Neural cell (in vitro differentiated cells): ENCODE measurements around the gene STX1B. TPM values are rescaled to one million over a fixed set of nuclear protein-coding genes. Genes with fewer than 3 reads are reported as not detected.

ENCODE experiments used
- H2AFZ ChIP-seq: fragments of 200-600, 300-800 bp; sonication (generic), shearing (Covaris generic); 2 replicates; pipeline ENCODE4 v1.6.0; 2014; ENCODE audit warnings: low read depth, mild to moderate bottlenecking, antibody characterized with exemption, low read length, moderate library complexity
- H3F3A ChIP-seq: fragments of 200-600 bp; shearing (Covaris generic); 2 replicates; pipeline ENCODE4 v1.6.1; 2016; ENCODE audit warnings: mild to moderate bottlenecking, moderate library complexity, mixed read lengths, antibody characterized with exemption, low read length; ENCODE audit not compliant: insufficient read depth, poor library complexity, severe bottlenecking
- H3K27ac ChIP-seq: fragments of 200-600, 300-800 bp; sonication (generic), shearing (Covaris generic); 2 replicates; pipeline ENCODE4 v1.5.1; 2014; ENCODE audit warnings: mild to moderate bottlenecking, low read length, moderate library complexity
- H3K27me3 ChIP-seq: fragments of 300-800, 200-600 bp; sonication (generic), shearing (Covaris generic); 2 replicates; pipeline ENCODE4 v1.6.0; 2014; ENCODE audit warnings: mild to moderate bottlenecking, low read depth, low read length, moderate library complexity; ENCODE audit not compliant: insufficient read depth
- H3K36me3 ChIP-seq: fragments of 300-800, 200-600 bp; sonication (generic), shearing (Covaris generic); 2 replicates; pipeline ENCODE4 v1.5.1; 2014; ENCODE audit warnings: mild to moderate bottlenecking, antibody characterized with exemption, low read length, moderate library complexity; ENCODE audit not compliant: insufficient read depth
- H3K4me2 ChIP-seq: fragments of 300-800, 200-600 bp; sonication (generic), shearing (Covaris generic); 2 replicates; pipeline ENCODE4 v1.6.0; 2014; ENCODE audit warnings: mild to moderate bottlenecking, low read length
- H3K4me3 ChIP-seq: fragments of 300-800, 200-600 bp; sonication (generic), shearing (Covaris generic); 2 replicates; pipeline ENCODE4 v1.5.1; 2014; ENCODE audit warnings: mild to moderate bottlenecking, low read length, moderate library complexity
- H3K79me2 ChIP-seq: fragments of 200-600 bp; shearing (Covaris generic); replicated peaks from 2 replicates; pipeline ENCODE4 v1.6.0; 2014; ENCODE audit warnings: mild to moderate bottlenecking, low read length, moderate library complexity; ENCODE audit not compliant: insufficient read depth
- H3K9ac ChIP-seq: fragments of 300-800, 200-600 bp; sonication (generic), shearing (Covaris generic); 2 replicates; pipeline ENCODE4 v1.6.1; 2016; ENCODE audit warnings: mild to moderate bottlenecking, low read length, mixed read lengths
- H3K9me2 ChIP-seq: fragments of 200-600 bp; shearing (Covaris generic); 2 replicates; pipeline ENCODE4 v1.6.1; 2016; ENCODE audit warnings: mild to moderate bottlenecking, low read length, mixed read lengths; ENCODE audit not compliant: insufficient read depth
- H3K9me3 ChIP-seq: fragments of 200-600, 300-800 bp; sonication (generic), shearing (Covaris generic); 2 replicates; pipeline ENCODE4 v1.6.1; 2016; ENCODE audit warnings: mild to moderate bottlenecking, mixed run types, low read length, moderate library complexity, mixed read lengths
- H4K20me1 ChIP-seq: fragments of 200-600 bp; shearing (Covaris generic); 2 replicates; pipeline ENCODE4 v1.6.1; 2016; ENCODE audit warnings: mild to moderate bottlenecking, mixed run types; ENCODE audit not compliant: insufficient read depth
- EP300 ChIP-seq: fragments of 450-650 bp; conservative IDR thresholded peaks from 2 replicates; pipeline ENCODE4 v1.6.1; 2014; ENCODE audit warnings: antibody characterized with exemption, mild to moderate bottlenecking, moderate library complexity; ENCODE audit not compliant: poor library complexity, severe bottlenecking
- EZH2 ChIP-seq: fragments of 200-600, 300-800 bp; shearing (Covaris generic), sonication (generic); IDR thresholded peaks from 2 replicates; pipeline ENCODE4 v1.6.1; 2014; ENCODE audit warnings: antibody characterized with exemption, low read length, borderline replicate concordance, mild to moderate bottlenecking; ENCODE audit not compliant: insufficient read depth, poor library complexity, severe bottlenecking
- MXI1 ChIP-seq: fragments of 450-650 bp; conservative IDR thresholded peaks from 2 replicates; pipeline ENCODE4 v1.6.1; 2014; ENCODE audit warnings: antibody characterized with exemption, mild to moderate bottlenecking; ENCODE audit not compliant: poor library complexity, severe bottlenecking
- POLR2AphosphoS5 ChIP-seq: IDR thresholded peaks from 2 replicates; pipeline ENCODE4 v1.6.1; 2012
- RAD21 ChIP-seq: fragments of 450-650 bp; conservative IDR thresholded peaks from 2 replicates; pipeline ENCODE4 v1.6.1; 2014; ENCODE audit warnings: antibody characterized with exemption, mild to moderate bottlenecking, moderate library complexity
- REST ChIP-seq: IDR thresholded peaks from 2 replicates; pipeline ENCODE4 v1.6.1; 2012; ENCODE audit warnings: borderline replicate concordance
- SMC3 ChIP-seq: fragments of 450-650 bp; conservative IDR thresholded peaks from 2 replicates; pipeline ENCODE4 v1.6.1; 2014; ENCODE audit warnings: antibody characterized with exemption, mild to moderate bottlenecking, moderate library complexity; ENCODE audit not compliant: poor library complexity
- TAF1 ChIP-seq: IDR thresholded peaks from 2 replicates; pipeline ENCODE4 v1.6.1; 2012; ENCODE audit warnings: low read depth
- polyA plus RNA-seq: library from polyadenylated mRNA; depleted of rRNA; stranded (reverse); fragments of >200 nt; gene quantifications from 2 replicates; pipeline ENCODE4 v1.2.3, GENCODE V29; 2014
- TF ChIP-seq, protein P1 (sequence below): fragments of 450-650 bp; IDR thresholded peaks from 2 replicates; pipeline ENCODE4 v1.5.1; 2014; ENCODE audit warnings: antibody characterized with exemption, mild to moderate bottlenecking, moderate library complexity; ENCODE audit not compliant: poor library complexity, severe bottlenecking

The STX1B gene
- polyA plus RNA-seq, 1 donor from 2014 or later: 4.5 TPM

DNA sequence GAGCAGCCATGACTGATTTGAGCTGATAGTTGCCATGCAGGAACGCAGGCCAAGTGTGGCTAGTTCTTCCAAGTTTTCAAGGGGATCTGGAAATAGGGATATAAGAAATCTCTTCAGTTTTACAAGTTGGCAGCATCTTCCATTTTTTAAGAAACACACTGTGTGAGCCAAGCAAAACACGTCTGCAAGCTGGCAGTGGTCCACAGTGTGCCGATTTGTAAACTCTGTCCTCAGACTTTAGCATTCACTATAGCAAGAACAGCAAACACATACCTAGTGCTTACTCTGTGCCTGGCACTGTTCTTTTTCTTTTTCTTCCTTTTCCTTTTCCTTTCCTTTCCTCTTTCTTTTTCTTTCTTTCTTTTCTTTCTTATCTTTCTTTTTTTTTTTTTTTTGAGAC is 58.7 kb downstream of the STX1B start:
- TF ChIP-seq EP300 (no peak), MXI1 (no peak), RAD21 (no peak)
- H3K27ac ChIP-seq: no peak overlapping the region
- H3K4me2 ChIP-seq: no peak overlapping the region
- no peak overlapping the region for H3K9ac ChIP-seq
- H3K9me2 ChIP-seq: no peaks in the 10 kb centered on the region
- no peak overlapping the region for H2AFZ ChIP-seq
- H3F3A ChIP-seq: no peaks in the 10 kb centered on the region
- no peaks in the 10 kb centered on the region for H3K36me3 ChIP-seq
- H4K20me1 ChIP-seq: no peaks in the 10 kb centered on the region
- no peak overlapping the region for H3K4me3 ChIP-seq
- H3K27me3 ChIP-seq: no peaks in the 10 kb centered on the region
- H3K9me3 ChIP-seq: no peaks in the 10 kb centered on the region
- peaks cover 4% of the 10 kb centered on the region for H3K79me2 ChIP-seq

GRCh38 chr16:30951193-30951592 is 59.2 kb downstream of the STX1B start:
- Histone ChIP-seq H3K36me3 (no peaks in the 10 kb centered on the region), H3F3A (no peaks in the 10 kb centered on the region), H3K27ac (no peak overlapping the region), H3K4me2 (no peak overlapping the region), H3K9ac (no peak overlapping the region), H3K4me3 (no peak overlapping the region), H3K27me3 (no peaks in the 10 kb centered on the region), H3K79me2 (peaks cover 4% of the 10 kb centered on the region), H3K9me3 (no peaks in the 10 kb centered on the region), H2AFZ (no peak overlapping the region), H4K20me1 (no peaks in the 10 kb centered on the region), H3K9me2 (no peaks in the 10 kb centered on the region)
- no peak for TF ChIP-seq EZH2
- no peak for TF ChIP-seq REST
- TF ChIP-seq MXI1: no peak
- TF ChIP-seq, protein P1, sequence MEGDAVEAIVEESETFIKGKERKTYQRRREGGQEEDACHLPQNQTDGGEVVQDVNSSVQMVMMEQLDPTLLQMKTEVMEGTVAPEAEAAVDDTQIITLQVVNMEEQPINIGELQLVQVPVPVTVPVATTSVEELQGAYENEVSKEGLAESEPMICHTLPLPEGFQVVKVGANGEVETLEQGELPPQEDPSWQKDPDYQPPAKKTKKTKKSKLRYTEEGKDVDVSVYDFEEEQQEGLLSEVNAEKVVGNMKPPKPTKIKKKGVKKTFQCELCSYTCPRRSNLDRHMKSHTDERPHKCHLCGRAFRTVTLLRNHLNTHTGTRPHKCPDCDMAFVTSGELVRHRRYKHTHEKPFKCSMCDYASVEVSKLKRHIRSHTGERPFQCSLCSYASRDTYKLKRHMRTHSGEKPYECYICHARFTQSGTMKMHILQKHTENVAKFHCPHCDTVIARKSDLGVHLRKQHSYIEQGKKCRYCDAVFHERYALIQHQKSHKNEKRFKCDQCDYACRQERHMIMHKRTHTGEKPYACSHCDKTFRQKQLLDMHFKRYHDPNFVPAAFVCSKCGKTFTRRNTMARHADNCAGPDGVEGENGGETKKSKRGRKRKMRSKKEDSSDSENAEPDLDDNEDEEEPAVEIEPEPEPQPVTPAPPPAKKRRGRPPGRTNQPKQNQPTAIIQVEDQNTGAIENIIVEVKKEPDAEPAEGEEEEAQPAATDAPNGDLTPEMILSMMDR: no peak
- no peak for TF ChIP-seq SMC3
- TF ChIP-seq POLR2AphosphoS5: no peak
- TF ChIP-seq EP300: no peak
- no peak for TF ChIP-seq RAD21
- no peak for TF ChIP-seq TAF1

DNA sequence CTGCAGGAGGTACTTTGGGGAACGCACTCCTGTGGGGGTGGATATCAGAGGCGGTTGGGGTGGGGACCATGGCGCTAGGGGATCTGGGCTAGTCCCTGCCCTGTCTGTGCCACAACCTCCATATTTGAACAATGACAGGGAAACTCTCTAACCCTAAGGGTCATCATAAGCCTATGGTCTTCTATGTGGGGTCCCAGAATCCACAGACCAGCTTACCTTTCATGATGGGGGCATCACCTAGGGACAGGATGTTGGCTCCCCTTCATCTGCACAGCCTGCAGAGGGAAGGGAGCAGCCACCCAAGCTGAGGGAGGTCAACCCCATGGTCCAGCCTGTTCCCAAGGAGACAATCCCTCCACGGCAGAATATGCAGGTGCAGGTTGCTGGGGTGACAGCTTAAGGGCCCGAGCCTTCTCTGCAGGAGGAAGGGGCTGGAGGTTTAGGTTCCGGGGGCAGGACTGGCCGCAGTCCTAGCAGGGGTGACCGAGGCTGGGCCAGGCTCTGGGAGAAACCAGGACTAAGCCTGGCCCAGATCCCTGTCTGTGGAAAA is 59.8 kb downstream of the STX1B start:
- no peak overlapping the region for H2AFZ ChIP-seq
- no peaks in the 10 kb centered on the region for H3K36me3 ChIP-seq
- peaks cover 4% of the 10 kb centered on the region for H3K79me2 ChIP-seq
- no peaks in the 10 kb centered on the region for H3F3A ChIP-seq
- peak overlapping the region; percentile 88 for H3K9ac ChIP-seq
- no peak overlapping the region for H3K27ac ChIP-seq
- H3K9me2 ChIP-seq: no peaks in the 10 kb centered on the region
- H3K9me3 ChIP-seq: no peaks in the 10 kb centered on the region
- peak overlapping the region; percentile 86 for H3K4me3 ChIP-seq
- no peaks in the 10 kb centered on the region for H3K27me3 ChIP-seq
- TF ChIP-seq POLR2AphosphoS5 (peak; percentile 5), EP300 (no peak), TAF1 (no peak)
- H3K4me2 ChIP-seq: no peak overlapping the region
- H4K20me1 ChIP-seq: no peaks in the 10 kb centered on the region
